ENCODE results near the gene CUX1.

- TF ChIP-seq CTCF (IDR thresholded peaks at IDR 0.05) = no peak
- TF ChIP-seq POLR2A (IDR thresholded peaks at IDR 0.05) = no peak
Measured at GRCh38 chr7:102208826-102209225, 391.4 kb downstream of the CUX1 start.

All from uterus (tissue), 2 donors.